Fibroblast of gingiva (primary cell): ENCODE results near the gene ALPL.
"Not testable (repeated sequence)": the region's sequence is repeated elsewhere in the genome, so short reads cannot be mapped to it uniquely, and the experiment has no call there.

Experiments used
- DNase-seq: peaks from one replicate; pipeline ENCODE4 v3.0.0-alpha.2; 2011; ENCODE audit warnings: low read depth

ALPL gene

GRCh38 chr1:21559788-21560567 is 50.8 kb downstream of the ALPL start:
- no peak for DNase-seq

GRCh38 chr1:21560916-21561638 is 51.9 kb downstream of the ALPL start:
- DNase-seq, result no peak

DNA sequence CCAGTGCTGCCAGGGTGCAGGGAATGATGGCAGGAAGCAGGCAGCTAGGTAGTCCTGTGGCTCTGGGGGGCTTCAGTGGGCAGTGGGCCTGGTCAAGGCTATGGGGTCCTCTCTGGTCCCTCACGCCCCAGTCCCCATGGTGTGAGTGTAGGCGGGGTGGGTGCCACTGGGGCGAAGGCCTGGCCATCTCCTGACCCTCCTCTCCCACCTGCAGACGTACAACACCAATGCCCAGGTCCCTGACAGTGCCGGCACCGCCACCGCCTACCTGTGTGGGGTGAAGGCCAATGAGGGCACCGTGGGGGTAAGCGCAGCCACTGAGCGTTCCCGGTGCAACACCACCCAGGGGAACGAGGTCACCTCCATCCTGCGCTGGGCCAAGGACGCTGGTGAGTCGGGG is 53.7 kb downstream of the ALPL start:
- DNase-seq, result no peak

DNA sequence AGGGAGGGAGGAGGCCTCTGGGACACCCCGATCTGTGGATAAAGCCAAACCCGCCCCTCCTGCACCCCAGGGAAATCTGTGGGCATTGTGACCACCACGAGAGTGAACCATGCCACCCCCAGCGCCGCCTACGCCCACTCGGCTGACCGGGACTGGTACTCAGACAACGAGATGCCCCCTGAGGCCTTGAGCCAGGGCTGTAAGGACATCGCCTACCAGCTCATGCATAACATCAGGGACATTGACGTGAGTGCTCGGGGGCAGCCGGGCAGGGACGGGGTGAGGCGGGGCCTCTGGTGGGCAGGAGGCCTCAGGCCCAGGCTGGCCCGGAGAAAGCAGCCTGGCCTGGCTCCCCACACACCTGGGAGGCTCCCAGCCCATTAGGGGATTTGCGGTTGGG is 54.7 kb downstream of the ALPL start:
- DNase-seq, result no peak

DNA sequence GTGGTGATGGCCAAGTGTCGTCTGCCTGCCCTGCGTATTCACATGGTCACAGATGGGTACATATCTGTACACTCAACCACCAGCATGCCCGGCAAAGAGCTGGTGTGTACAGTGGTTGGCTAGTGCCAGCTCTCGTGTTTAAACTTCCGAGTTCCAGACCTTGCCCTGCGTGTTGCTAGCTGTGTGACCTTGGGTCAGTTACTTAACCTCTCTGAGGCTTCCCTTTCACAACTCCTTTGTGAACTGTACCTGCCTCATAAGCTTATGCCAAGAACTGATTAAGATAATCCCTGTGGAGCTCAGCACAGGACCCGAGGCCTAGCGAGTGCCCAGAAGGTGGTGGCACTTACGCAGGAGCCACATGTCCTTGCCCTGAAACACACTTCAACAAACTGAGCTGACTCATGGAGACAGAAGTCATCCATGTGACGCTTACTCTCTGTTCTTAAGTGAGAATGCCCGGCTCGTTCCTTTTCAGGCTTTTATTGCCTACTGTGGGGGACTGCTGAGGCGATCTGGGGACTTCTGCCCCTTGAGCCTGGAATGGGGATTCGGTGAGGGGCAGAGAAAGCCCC is 55.4 kb downstream of the ALPL start:
- DNase-seq, result no peak

DNA sequence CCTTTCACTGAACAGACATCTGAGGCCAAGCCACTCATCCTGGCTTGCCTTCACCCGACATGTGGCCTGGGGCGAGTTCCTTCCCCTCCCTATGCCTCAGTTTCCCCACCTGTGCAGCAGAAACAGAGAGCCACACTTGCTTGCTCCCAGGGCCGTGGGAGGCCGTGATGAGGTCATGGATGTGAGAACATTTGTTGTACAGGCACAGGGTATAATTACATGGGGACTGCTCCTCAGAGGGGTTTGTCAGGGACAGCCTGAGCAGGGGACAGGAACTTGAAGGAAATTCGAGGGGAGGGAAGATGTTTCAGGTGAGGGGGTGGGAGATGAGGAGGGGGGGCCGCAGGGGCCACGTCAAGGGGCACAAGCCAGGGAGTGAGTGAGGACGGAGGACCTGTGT is 56.1 kb downstream of the ALPL start:
- DNase-seq, result no peak

DNA sequence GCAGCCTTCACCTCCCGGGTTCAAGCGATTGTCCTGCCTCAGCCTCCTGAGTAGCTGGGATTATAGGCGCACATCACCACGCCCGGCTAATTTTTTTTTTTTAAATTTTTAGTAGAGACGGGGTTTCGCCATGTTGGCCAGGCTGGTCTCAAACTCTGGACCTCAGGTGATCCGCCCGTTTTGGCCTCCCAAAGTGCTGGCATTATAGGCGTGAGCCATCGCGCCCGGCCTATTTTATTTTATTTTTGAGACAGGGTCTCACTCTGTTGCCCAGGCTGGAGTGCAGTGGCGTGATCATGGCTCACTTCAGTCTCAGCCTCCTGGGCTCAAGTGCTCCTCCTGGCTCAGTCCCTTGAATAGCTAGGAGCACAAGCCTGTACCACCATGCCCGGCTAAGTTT is 57.1 kb downstream of the ALPL start:
- DNase-seq, result not testable (repeated sequence)

DNA sequence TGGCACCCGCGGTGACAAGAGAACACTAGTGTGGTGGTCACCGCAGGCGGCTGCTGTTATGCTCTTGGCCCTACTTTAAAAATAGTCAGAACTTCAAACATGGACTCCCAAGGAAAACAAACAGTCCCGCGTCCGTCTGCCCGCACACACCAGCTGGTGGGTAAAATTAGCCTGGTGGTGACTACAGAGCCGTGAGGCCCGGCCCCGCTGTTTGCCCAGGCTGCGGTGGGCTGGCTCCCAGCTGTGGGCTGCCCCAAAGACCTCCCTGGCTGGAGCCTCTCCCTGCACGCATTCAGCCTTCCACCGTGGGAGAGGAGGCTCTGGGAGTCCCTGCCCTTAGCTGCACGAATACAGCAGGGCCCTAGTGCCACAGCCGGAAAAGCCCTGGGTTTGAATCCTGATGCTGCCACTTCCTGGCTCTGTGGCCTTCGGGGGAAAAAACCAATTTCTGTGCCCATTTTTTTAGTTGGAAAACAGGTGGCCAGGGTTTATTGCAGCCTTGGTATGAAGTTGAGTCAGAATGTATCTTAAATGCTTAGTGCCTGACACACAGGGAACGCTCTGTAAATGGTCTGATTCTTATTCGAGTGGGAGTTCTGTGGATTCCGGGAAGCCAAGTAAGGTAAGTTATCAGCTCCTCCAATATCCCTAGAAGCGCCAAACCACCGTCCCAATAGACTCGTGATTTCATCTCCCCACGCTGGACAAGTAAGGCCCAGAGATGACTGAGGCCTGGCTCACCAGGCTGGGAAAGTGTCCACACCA is 58.2 kb downstream of the ALPL start:
- no peak for DNase-seq

- no peak for DNase-seq
Measured at GRCh38 chr1:21568006-21568746, 59.0 kb downstream of the ALPL start.

DNA sequence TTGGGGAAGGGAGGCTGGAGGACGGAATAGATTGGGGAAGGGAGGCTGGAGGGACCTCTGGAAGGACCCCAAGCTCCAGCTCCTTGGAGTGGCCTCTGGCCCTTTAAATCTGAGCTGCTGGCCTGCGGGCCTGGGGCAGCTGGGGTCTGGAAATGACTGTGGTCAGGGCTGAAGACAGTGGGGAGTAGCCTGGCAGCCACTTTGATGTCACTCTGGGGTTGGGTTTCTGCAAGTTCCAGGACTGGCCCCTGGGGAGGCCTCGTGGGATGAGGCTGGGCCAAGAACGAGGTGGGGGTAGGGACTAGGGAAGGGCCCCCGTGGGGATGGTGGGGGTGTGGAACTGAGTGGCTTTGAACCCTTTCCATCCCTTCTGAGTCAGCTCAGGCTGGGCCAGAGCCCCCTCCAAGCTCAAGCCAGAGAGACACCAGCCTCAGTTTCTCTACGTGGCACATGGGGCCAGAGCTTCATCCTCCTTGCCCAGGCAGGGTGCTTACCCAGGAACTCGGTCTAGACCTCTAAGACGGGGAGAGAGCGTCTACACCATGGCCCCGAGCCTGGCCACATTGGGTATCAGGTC is 59.7 kb downstream of the ALPL start:
- DNase-seq, result no peak

DNA sequence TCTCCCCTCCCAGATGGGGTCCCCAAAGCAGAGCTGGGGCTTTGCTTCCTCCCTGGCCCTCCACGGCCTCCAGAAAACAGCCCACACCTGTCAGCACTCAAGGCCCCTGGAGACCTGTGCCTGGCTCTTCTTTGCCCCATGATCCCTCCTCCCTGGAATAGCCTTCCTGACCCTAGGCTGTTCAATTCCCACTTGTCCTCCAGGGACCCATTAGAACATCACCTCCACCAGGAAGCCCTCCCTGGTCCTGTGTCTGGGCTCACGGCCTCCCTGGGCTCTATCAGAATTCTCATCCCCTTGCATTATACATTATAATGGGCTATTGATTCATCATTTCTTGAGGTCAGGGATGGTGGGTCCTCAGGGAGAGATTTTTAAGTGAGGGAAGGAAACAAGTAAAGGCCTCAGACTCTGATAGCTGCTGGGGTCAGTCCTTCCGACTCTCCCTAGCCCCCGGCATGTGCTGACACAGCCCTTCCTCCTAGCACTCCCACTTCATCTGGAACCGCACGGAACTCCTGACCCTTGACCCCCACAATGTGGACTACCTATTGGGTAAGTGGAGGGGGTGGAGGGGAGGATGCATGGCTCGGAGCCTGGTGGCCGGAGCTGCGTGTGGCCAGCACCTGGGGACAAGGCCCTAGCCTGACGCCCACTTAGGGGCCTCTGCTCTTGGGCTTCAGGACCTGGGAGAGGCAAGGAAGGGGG is 60.8 kb downstream of the ALPL start:
- DNase-seq, result no peak

DNA sequence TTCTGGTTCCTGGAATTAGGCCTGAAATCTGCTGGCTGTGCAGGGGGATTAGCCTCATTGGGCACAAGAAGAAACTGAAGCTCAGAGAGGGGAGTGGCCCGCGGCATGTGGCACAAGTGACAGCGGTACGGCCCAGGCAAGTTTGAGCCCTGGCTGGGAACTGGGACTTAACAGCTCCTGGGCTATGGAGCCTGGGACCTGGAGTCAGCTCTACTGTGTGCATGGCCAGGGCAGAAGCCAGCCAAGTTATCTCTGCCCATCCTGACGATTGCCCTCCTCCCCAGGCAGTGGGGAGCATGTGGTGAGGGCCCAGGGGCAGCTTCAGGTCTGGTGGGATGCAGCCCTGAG is 61.3 kb downstream of the ALPL start:
- DNase-seq, result no peak

DNA sequence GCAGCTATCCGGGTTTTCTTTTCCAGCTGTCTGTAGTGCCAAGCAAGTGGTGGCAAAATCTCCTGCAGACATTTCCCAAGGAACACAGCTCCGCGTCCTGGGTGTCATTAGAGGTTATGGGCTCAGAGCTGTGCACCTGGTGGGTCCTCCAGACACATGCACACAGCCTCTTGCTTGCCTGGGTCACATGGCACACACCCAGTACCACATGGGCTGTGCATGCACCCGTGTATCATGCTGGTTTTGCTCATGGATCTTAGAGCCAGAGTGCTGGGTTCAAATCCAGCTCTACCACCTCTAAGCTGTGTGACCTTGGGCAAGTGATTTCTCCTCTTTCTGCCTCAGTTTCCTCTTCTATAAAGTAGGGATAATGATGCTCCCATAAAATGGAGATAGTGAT is 61.7 kb downstream of the ALPL start:
- DNase-seq, result no peak

DNA sequence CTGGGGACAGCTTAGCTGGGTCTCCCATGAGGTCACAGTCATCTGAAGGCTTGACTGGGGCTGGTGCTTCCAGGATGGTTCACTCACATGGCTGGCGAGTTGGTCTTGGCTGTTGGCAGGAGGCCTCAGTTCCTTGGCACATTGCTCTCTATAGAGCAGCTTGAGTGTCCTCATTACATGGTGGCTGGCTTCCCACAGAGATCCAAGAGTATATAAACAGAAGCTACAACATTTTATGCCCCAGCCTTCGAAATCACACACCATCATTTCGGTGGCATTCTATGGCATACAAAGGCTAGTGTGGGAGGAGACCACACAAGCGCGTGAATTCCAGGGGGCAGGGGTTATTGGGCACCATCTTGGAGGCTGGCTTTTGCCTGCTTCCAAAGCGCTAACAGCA is 63.0 kb downstream of the ALPL start:
- DNase-seq, result no peak

- no peak for DNase-seq
Measured at GRCh38 chr1:21572735-21573277, 63.6 kb downstream of the ALPL start.

DNA sequence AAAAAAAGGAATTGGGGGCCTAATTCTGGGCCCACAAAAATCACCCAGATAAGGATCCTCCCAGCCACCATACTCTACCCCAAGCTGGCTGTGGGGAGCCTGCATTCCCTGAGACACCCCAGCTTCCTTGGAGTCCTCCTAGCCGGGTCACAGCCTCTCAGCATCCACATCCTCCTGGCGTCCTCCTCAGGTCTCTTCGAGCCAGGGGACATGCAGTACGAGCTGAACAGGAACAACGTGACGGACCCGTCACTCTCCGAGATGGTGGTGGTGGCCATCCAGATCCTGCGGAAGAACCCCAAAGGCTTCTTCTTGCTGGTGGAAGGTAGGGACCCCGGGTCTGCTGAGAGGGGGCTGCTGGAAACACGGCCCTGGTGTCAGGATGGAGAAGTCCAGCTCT is 64.3 kb downstream of the ALPL start:
- DNase-seq, result no peak

- DNase-seq, result peak; percentile 49
Measured at GRCh38 chr1:21573971-21574465, 64.8 kb downstream of the ALPL start.

- DNase-seq, result peak; percentile 47
Measured at GRCh38 chr1:21574466-21575151, 65.4 kb downstream of the ALPL start.

DNA sequence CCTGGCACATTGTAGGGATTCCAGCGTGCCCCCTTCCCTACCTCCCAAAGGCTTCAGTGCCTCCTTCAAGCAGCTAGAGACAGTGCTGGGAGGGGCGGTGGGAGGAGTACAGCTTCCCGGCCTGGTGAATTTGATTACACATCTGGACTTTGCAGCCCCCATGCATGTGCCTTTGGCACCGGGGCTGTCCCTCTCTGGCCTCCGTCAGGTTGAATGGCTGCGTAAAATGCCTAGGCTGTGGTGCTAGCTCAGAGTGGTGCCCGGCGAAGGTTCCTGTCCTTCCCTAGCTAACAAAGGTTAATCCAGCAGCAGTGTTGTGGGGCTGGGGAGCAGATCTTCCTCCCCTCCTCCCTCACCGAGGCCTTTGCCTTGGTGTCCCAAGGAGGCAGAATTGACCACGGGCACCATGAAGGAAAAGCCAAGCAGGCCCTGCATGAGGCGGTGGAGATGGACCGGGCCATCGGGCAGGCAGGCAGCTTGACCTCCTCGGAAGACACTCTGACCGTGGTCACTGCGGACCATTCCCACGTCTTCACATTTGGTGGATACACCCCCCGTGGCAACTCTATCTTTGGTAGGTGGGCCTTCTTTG is 66.2 kb downstream of the ALPL start:
- no peak for DNase-seq
